Trophoblast cell (in vitro differentiated cells and primary cell): Measurements from ENCODE around the gene KIF1B.

Source experiments
- DNase-seq, 2 donors: peaks; one replicate each; pipeline ENCODE4 v3.0.0-alpha.2; 2016
- H2AFZ ChIP-seq: 2 replicates; pipeline ENCODE4 v1.6.1; 2013; ENCODE audit warnings: low read length, moderate library complexity, mild to moderate bottlenecking; ENCODE audit not compliant: insufficient read depth, poor library complexity
- H2AK5ac ChIP-seq: 2 replicates; pipeline ENCODE4 v1.6.1; 2013; ENCODE audit warnings: mild to moderate bottlenecking, low read length
- H2BK120ac ChIP-seq: 2 replicates; pipeline ENCODE4 v1.6.1; 2013; ENCODE audit warnings: low read length, mild to moderate bottlenecking, moderate library complexity; ENCODE audit not compliant: insufficient read depth, poor library complexity
- H2BK12ac ChIP-seq: 2 replicates; pipeline ENCODE4 v1.6.1; 2013; ENCODE audit warnings: mild to moderate bottlenecking, low read length, moderate library complexity
- H2BK5ac ChIP-seq: 2 replicates; pipeline ENCODE4 v1.6.1; 2013; ENCODE audit warnings: low read length, low read depth, moderate library complexity, mild to moderate bottlenecking; ENCODE audit not compliant: poor library complexity
- H3K14ac ChIP-seq: 2 replicates; pipeline ENCODE4 v1.6.1; 2013; ENCODE audit warnings: mild to moderate bottlenecking, low read length
- H3K18ac ChIP-seq: 2 replicates; pipeline ENCODE4 v1.6.1; 2013; ENCODE audit warnings: mild to moderate bottlenecking, low read length
- H3K23ac ChIP-seq: 2 replicates; pipeline ENCODE4 v1.6.1; 2013; ENCODE audit warnings: low read length
- H3K27ac ChIP-seq: 2 replicates; pipeline ENCODE4 v1.5.1; 2013; ENCODE audit warnings: low read depth, mild to moderate bottlenecking, inconsistent platforms, low read length, moderate library complexity
- H3K27me3 ChIP-seq: 2 replicates; pipeline ENCODE4 v1.6.1; 2013; ENCODE audit warnings: inconsistent platforms, mild to moderate bottlenecking, low read length, moderate library complexity; ENCODE audit not compliant: insufficient read depth
- H3K36me3 ChIP-seq, 2 experiments: 1 replicate in 1 of 2; 2 replicates in 1 of 2; pipeline ENCODE4 v1.6.1; 2013; ENCODE audit warnings: low read length in 2 of 2, mild to moderate bottlenecking in 2 of 2, moderate library complexity in 1 of 2; ENCODE audit not compliant: insufficient read depth in 2 of 2, control insufficient read depth in 1 of 2
- H3K4ac ChIP-seq: 2 replicates; pipeline ENCODE4 v1.6.1; 2013; ENCODE audit warnings: low read depth, mild to moderate bottlenecking, low read length, moderate library complexity
- H3K4me1 ChIP-seq, 2 experiments: 1 replicate in 1 of 2; 2 replicates in 1 of 2; pipeline ENCODE4 v1.6.1; 2013; ENCODE audit warnings: low read length in 2 of 2, mild to moderate bottlenecking in 2 of 2, moderate library complexity in 1 of 2; ENCODE audit not compliant: insufficient read depth in 2 of 2, control insufficient read depth in 1 of 2
- H3K4me2 ChIP-seq: 2 replicates; pipeline ENCODE4 v1.6.1; 2013; ENCODE audit warnings: inconsistent platforms, mild to moderate bottlenecking, low read length, moderate library complexity
- H3K4me3 ChIP-seq: 2 replicates; pipeline ENCODE4 v1.5.1; 2013; ENCODE audit warnings: mild to moderate bottlenecking, low read depth, low read length, inconsistent platforms
- H3K79me1 ChIP-seq: one replicate; pipeline ENCODE4 v1.6.1; 2013; ENCODE audit warnings: low read length
- H3K79me2 ChIP-seq: 2 replicates; pipeline ENCODE4 v1.6.1; 2013; ENCODE audit warnings: low read length, mild to moderate bottlenecking; ENCODE audit not compliant: control insufficient read depth, insufficient read depth, poor library complexity
- H3K9ac ChIP-seq: 2 replicates; pipeline ENCODE4 v1.6.1; 2013; ENCODE audit warnings: mild to moderate bottlenecking, low read length
- H3K9me3 ChIP-seq: 2 replicates; pipeline ENCODE4 v1.6.1; 2013; ENCODE audit warnings: low read depth, mild to moderate bottlenecking, control low read depth, inconsistent platforms, low read length; ENCODE audit not compliant: insufficient read depth
- H4K12ac ChIP-seq: 2 replicates; pipeline ENCODE4 v1.6.1; 2013; ENCODE audit warnings: low read depth, mild to moderate bottlenecking, low read length, moderate library complexity
- H4K8ac ChIP-seq: 2 replicates; pipeline ENCODE4 v1.6.1; 2013; ENCODE audit warnings: low read depth, mild to moderate bottlenecking, low read length, moderate library complexity
- H4K91ac ChIP-seq: one replicate; pipeline ENCODE4 v1.6.1; 2013; ENCODE audit warnings: low read depth, mild to moderate bottlenecking, low read length, moderate library complexity
- WGBS: extraction: QIAGEN DNeasy Blood & Tissue Kit; methylation state at CpG from one replicate; pipeline ENCODE4 v1.1.7; 2013; ENCODE audit warnings: missing lambda C conversion rate; ENCODE audit not compliant: insufficient read length, insufficient coverage; ENCODE audit errors: extremely low coverage; 5-methylcytosine and 5-hydroxymethylcytosine counted together

Gene KIF1B

GRCh38 chr1:10189659-10190058, 20.7 kb upstream of the KIF1B start:
- no peaks in the 10 kb centered on the region for H3K4me1 ChIP-seq
- WGBS = no CpG with 5 or more reads among the region's 4 CpGs
- no peak overlapping the region for H4K8ac ChIP-seq
- no peaks in the 10 kb centered on the region for H3K27me3 ChIP-seq
- H3K27ac ChIP-seq = no peak overlapping the region
- no peak overlapping the region for H2BK120ac ChIP-seq
- H2AFZ ChIP-seq = no peak overlapping the region
- H3K9ac ChIP-seq = no peak overlapping the region
- no peak overlapping the region for H2AK5ac ChIP-seq
- H3K36me3 ChIP-seq = no peaks in the 10 kb centered on the region
- H3K79me2 ChIP-seq = no peaks in the 10 kb centered on the region
- H4K91ac ChIP-seq = no peak overlapping the region
- DNase-seq = no peak
- no peak overlapping the region for H3K4me3 ChIP-seq
- no peak overlapping the region for H3K14ac ChIP-seq
- H4K12ac ChIP-seq = no peak overlapping the region
- H2BK5ac ChIP-seq = no peak overlapping the region
- no peak overlapping the region for H3K4ac ChIP-seq
- H3K23ac ChIP-seq = no peak overlapping the region
- no peak overlapping the region for H3K4me2 ChIP-seq
- H3K18ac ChIP-seq = no peak overlapping the region
- H2BK12ac ChIP-seq = no peak overlapping the region
- H3K79me1 ChIP-seq = no peaks in the 10 kb centered on the region
- no peaks in the 10 kb centered on the region for H3K9me3 ChIP-seq

- Histone ChIP-seq H3K79me1 (no peaks in the 10 kb centered on the region), H2AK5ac (no peak overlapping the region), H2AFZ (no peak overlapping the region), H3K18ac (no peak overlapping the region), H3K36me3 (no peaks in the 10 kb centered on the region), H4K8ac (no peak overlapping the region), H2BK120ac (no peak overlapping the region), H3K4me2 (no peak overlapping the region), H3K4me3 (no peak overlapping the region), H3K9me3 (no peaks in the 10 kb centered on the region), H2BK5ac (no peak overlapping the region), H2BK12ac (no peak overlapping the region), H3K4ac (no peak overlapping the region), H3K9ac (no peak overlapping the region), H4K91ac (no peak overlapping the region), H3K14ac (no peak overlapping the region), H3K23ac (no peak overlapping the region), H4K12ac (no peak overlapping the region), H3K79me2 (no peaks in the 10 kb centered on the region), H3K4me1 (peaks cover 2 to 3% of the 10 kb centered on the region in 2 experiments), H3K27ac (no peak overlapping the region), H3K27me3 (no peaks in the 10 kb centered on the region)
- DNase-seq = no peak
- WGBS = no CpG with 5 or more reads among the region's 5 CpGs
Measured at GRCh38 chr1:10192263-10192662, 18.1 kb upstream of the KIF1B start.

GRCh38 chr1:10193288-10193687, 17.1 kb upstream of the KIF1B start:
- Histone ChIP-seq H2BK12ac (no peak overlapping the region), H4K12ac (no peak overlapping the region), H3K9me3 (no peaks in the 10 kb centered on the region), H4K8ac (no peak overlapping the region), H3K36me3 (no peaks in the 10 kb centered on the region), H3K4ac (no peak overlapping the region), H3K14ac (no peak overlapping the region), H3K79me2 (no peaks in the 10 kb centered on the region), H2BK120ac (no peak overlapping the region), H2BK5ac (no peak overlapping the region), H3K4me3 (no peak overlapping the region), H3K27me3 (no peaks in the 10 kb centered on the region), H4K91ac (no peak overlapping the region), H3K27ac (no peak overlapping the region), H3K18ac (no peak overlapping the region), H2AFZ (no peak overlapping the region), H3K9ac (no peak overlapping the region), H3K23ac (no peak overlapping the region), H3K4me2 (no peak overlapping the region), H2AK5ac (no peak overlapping the region), H3K79me1 (no peaks in the 10 kb centered on the region), H3K4me1 (peaks cover 2 to 3% of the 10 kb centered on the region in 2 experiments)
- no peak for DNase-seq
- WGBS = no CpG with 5 or more reads among the region's 6 CpGs

- Histone ChIP-seq H2BK12ac (no peak overlapping the region), H3K4me1 (peaks cover 2 to 3% of the 10 kb centered on the region in 2 experiments), H3K79me2 (no peaks in the 10 kb centered on the region), H3K27ac (no peak overlapping the region), H4K12ac (no peak overlapping the region), H3K79me1 (no peaks in the 10 kb centered on the region), H3K9ac (no peak overlapping the region), H2AFZ (no peak overlapping the region), H4K8ac (no peak overlapping the region), H2BK5ac (no peak overlapping the region), H2BK120ac (no peak overlapping the region), H3K36me3 (no peaks in the 10 kb centered on the region), H4K91ac (no peak overlapping the region), H2AK5ac (no peak overlapping the region), H3K4me2 (no peak overlapping the region), H3K27me3 (no peaks in the 10 kb centered on the region), H3K14ac (no peak overlapping the region), H3K4ac (no peak overlapping the region), H3K18ac (no peak overlapping the region), H3K23ac (no peak overlapping the region), H3K4me3 (no peak overlapping the region), H3K9me3 (no peaks in the 10 kb centered on the region)
- WGBS = no CpG with 5 or more reads among the region's 6 CpGs
- peak; percentile 82 to 90 for DNase-seq
Measured at GRCh38 chr1:10195570-10195969, 14.8 kb upstream of the KIF1B start.
